Suprapubic skin (tissue), 4 donors: Measurements from ENCODE around the gene DDHD1. TPM values are rescaled to one million over a fixed set of nuclear protein-coding genes. Genes with fewer than 3 reads are reported as not detected.

ENCODE experiments used
- DNase-seq, 2 donors: peaks; one replicate each; pipeline ENCODE4 v3.0.0-alpha.2; 2019; ENCODE audit warnings: low spot score in 2 of 2
- H3K27ac ChIP-seq: fragments of 200-600 bp; sonication (generic); one replicate; pipeline ENCODE4 v1.5.1; 2019
- H3K27me3 ChIP-seq: fragments of 200-600 bp; sonication (generic); one replicate; pipeline ENCODE4 v1.5.1; 2019
- H3K36me3 ChIP-seq: fragments of 200-600 bp; sonication (generic); one replicate; pipeline ENCODE4 v1.5.1; 2019
- H3K4me1 ChIP-seq: fragments of 200-600 bp; sonication (generic); one replicate; pipeline ENCODE4 v1.5.1; 2019
- H3K4me3 ChIP-seq: fragments of 200-600 bp; sonication (generic); one replicate; pipeline ENCODE4 v1.5.1; 2019; ENCODE audit warnings: mild to moderate bottlenecking
- H3K9me3 ChIP-seq: fragments of 200-600 bp; sonication (generic); one replicate; pipeline ENCODE4 v1.5.1; 2019
- EP300 ChIP-seq: sonication (generic); formaldehyde crosslinking; IDR thresholded peaks from one replicate; pipeline ENCODE4 v1.6.1; 2017; ENCODE audit warnings: antibody characterized with exemption
- POLR2A ChIP-seq, 2 donors: fragments of 450-650 bp; IDR thresholded peaks; one replicate each; pipeline ENCODE4 v1.6.1; 2017; ENCODE audit warnings: antibody characterized with exemption in 2 of 2, mild to moderate bottlenecking in 2 of 2, moderate library complexity in 2 of 2
- POLR2AphosphoS5 ChIP-seq, 3 donors: sonication (generic); formaldehyde crosslinking; IDR thresholded peaks; one replicate each; pipeline ENCODE4 v1.6.1; 2017; ENCODE audit warnings: antibody characterized with exemption in 3 of 3
- WGBS: methylation state at CpG from one replicate; pipeline ENCODE4 v1.1.5; 2018; 5-methylcytosine and 5-hydroxymethylcytosine counted together
- total RNA-seq, 4 donors: library from RNA; depleted of rRNA; stranded (reverse); fragments of >200 nt; gene quantifications; one replicate each; pipeline ENCODE4 v1.1.0, GENCODE V29; 2016
- TF ChIP-seq, protein P1 (sequence below), 2 donors: fragments of 200-600 bp in 1 of 2; fragments of 450-650 bp in 1 of 2; sonication (generic) in 1 of 2; IDR thresholded peaks; one replicate each; pipeline ENCODE4 v1.5.1; 2016 to 2019; ENCODE audit warnings: antibody characterized with exemption in 2 of 2, mild to moderate bottlenecking in 1 of 2, moderate library complexity in 1 of 2

Gene DDHD1
- total RNA-seq, 4 donors from 2014 or later, result 10.1 to 25.3 (median 14.7) TPM

GRCh38 chr14:53044486-53044885, 108.6 kb downstream of the DDHD1 start:
- Histone ChIP-seq H3K4me1 (no peaks in the 10 kb centered on the region), H3K27me3 (no peaks in the 10 kb centered on the region), H3K4me3 (no peak overlapping the region), H3K36me3 (peaks cover 4% of the 10 kb centered on the region), H3K9me3 (no peaks in the 10 kb centered on the region), H3K27ac (no peak overlapping the region)
- DNase-seq, result no peak
- WGBS, result 96% methylated on average over 2 of the region's 2 CpGs
- TF ChIP-seq POLR2AphosphoS5 (IDR thresholded peaks at IDR 0.05) (no peak), POLR2A (IDR thresholded peaks at IDR 0.05) (no peak), EP300 (no peak)
- TF ChIP-seq, protein P1, sequence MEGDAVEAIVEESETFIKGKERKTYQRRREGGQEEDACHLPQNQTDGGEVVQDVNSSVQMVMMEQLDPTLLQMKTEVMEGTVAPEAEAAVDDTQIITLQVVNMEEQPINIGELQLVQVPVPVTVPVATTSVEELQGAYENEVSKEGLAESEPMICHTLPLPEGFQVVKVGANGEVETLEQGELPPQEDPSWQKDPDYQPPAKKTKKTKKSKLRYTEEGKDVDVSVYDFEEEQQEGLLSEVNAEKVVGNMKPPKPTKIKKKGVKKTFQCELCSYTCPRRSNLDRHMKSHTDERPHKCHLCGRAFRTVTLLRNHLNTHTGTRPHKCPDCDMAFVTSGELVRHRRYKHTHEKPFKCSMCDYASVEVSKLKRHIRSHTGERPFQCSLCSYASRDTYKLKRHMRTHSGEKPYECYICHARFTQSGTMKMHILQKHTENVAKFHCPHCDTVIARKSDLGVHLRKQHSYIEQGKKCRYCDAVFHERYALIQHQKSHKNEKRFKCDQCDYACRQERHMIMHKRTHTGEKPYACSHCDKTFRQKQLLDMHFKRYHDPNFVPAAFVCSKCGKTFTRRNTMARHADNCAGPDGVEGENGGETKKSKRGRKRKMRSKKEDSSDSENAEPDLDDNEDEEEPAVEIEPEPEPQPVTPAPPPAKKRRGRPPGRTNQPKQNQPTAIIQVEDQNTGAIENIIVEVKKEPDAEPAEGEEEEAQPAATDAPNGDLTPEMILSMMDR (IDR thresholded peaks at IDR 0.05), result no peak

GRCh38 chr14:53043027-53043581, 110.0 kb downstream of the DDHD1 start:
- Histone ChIP-seq H3K9me3 (no peaks in the 10 kb centered on the region), H3K27ac (no peak overlapping the region)
- 83% methylated on average over 7 of the region's 7 CpGs for WGBS

DNA sequence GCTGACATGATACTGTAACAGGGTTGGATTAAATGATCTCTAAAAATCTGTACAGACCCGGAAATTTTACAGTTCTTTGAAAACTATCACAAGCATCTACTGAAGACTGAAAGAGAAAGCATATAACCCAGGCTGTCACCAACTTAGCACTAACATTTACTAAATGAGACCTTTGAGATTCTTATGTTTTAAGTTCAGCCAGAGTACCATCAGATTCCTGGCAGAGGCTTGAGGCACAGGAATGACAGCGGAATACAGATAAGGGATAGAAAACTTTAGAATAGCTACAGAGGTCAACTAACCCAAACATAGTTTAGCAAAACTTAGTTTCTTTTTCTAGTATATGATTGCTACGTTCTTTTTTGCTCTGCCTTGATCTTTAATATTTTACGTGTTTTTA, 110.6 kb downstream of the DDHD1 start:
- Histone ChIP-seq H3K4me1 (no peaks in the 10 kb centered on the region), H3K36me3 (peaks cover 8% of the 10 kb centered on the region), H3K4me3 (no peak overlapping the region), H3K27me3 (no peaks in the 10 kb centered on the region), H3K27ac (no peak overlapping the region), H3K9me3 (no peaks in the 10 kb centered on the region)
- TF ChIP-seq EP300 (no peak), POLR2A (IDR thresholded peaks at IDR 0.05) (no peak), POLR2AphosphoS5 (IDR thresholded peaks at IDR 0.05) (no peak)
- TF ChIP-seq, protein P1 (IDR thresholded peaks at IDR 0.05), result no peak
- no peak for DNase-seq
- WGBS, result 85% methylated on average over 4 of the region's 4 CpGs

More at GRCh38 chr14:53043027-53043581, 110.0 kb downstream of the DDHD1 start:
- no peaks in the 10 kb centered on the region for H3K4me1 ChIP-seq
- no peaks in the 10 kb centered on the region for H3K27me3 ChIP-seq
- TF ChIP-seq POLR2AphosphoS5 (IDR thresholded peaks at IDR 0.05) (no peak), EP300 (no peak), POLR2A (IDR thresholded peaks at IDR 0.05) (no peak)
- TF ChIP-seq, protein P1 (IDR thresholded peaks at IDR 0.05), result no peak
- no peak overlapping the region for H3K4me3 ChIP-seq
- H3K36me3 ChIP-seq, result peaks cover 8% of the 10 kb centered on the region
- DNase-seq, result no peak

DNA sequence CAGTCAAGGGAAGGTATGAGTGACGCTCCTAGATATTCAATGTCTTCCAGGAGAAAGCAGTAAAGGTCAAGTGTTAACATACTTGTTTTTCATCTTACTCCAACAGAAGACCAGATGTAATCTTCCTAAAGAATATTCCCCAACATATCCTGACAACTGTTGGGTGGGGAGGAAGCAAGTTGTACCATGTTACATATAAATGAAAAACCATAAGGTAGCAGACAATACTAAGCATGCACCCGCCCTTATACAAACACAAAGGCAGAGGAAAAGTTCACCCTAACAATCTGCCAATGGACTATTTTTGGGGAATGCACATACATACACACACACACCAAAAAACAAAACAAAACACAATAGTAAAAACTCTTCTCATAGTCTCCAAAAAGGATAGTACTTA, 112.1 kb downstream of the DDHD1 start:
- WGBS, result 93% methylated on average over 2 of the region's 2 CpGs
- peaks cover 8% of the 10 kb centered on the region for H3K36me3 ChIP-seq
- TF ChIP-seq EP300 (no peak), POLR2AphosphoS5 (IDR thresholded peaks at IDR 0.05) (no peak), POLR2A (IDR thresholded peaks at IDR 0.05) (no peak)
- TF ChIP-seq, protein P1 (IDR thresholded peaks at IDR 0.05), result no peak

DNA sequence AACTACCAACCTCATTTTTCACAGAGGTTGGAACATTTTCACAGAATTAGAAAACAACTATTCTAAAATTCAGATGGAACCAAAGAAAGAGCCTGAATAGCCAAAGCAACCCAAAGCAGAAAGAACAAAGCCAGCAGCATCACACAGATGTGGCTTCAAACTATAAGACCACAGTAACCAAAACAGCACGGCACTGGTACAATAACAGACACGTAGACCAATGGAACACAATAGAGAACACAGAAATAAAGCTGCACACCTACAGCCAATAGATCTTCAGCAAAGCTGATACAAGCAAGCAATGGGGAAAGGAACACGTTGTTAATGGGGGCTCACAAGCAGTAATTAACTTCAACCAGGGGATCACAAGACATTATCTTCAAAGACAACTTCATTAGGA, 114.5 kb downstream of the DDHD1 start:
- no peak overlapping the region for H3K27ac ChIP-seq
- no peaks in the 10 kb centered on the region for H3K9me3 ChIP-seq
- TF ChIP-seq EP300, result no peak
- no peak for TF ChIP-seq POLR2AphosphoS5 (IDR thresholded peaks at IDR 0.05)
- TF ChIP-seq, protein P1 (IDR thresholded peaks at IDR 0.05), result no peak
- no peak for TF ChIP-seq POLR2A (IDR thresholded peaks at IDR 0.05)
- peaks cover 4% of the 10 kb centered on the region for H3K4me1 ChIP-seq
- DNase-seq, result no peak
- peaks cover 8% of the 10 kb centered on the region for H3K36me3 ChIP-seq
- no peaks in the 10 kb centered on the region for H3K27me3 ChIP-seq
- H3K4me3 ChIP-seq, result no peak overlapping the region
- 95% methylated on average over 3 of the region's 3 CpGs for WGBS

More for the DNA sequence above, 112.1 kb downstream of the DDHD1 start:
- no peaks in the 10 kb centered on the region for H3K27me3 ChIP-seq
- H3K4me1 ChIP-seq, result peaks cover 3% of the 10 kb centered on the region
- no peaks in the 10 kb centered on the region for H3K9me3 ChIP-seq
- DNase-seq, result no peak
- no peak overlapping the region for H3K4me3 ChIP-seq
- no peak overlapping the region for H3K27ac ChIP-seq
